Loucy (cell line): ENCODE results near the gene EZH1.

ENCODE experiments used
- CTCF ChIP-seq: fragments of 200-600 bp; sonication (generic); conservative IDR thresholded peaks from 2 replicates; pipeline ENCODE4 v1.5.1; 2014; ENCODE audit warnings: mild to moderate bottlenecking, antibody characterized with exemption, low read length
- EZH2phosphoT487 ChIP-seq: fragments of 200-600 bp; IDR thresholded peaks from 2 replicates; pipeline ENCODE4 v1.6.1; 2018; ENCODE audit warnings: antibody characterized with exemption, mild to moderate bottlenecking, moderate library complexity, borderline replicate concordance

- TF ChIP-seq CTCF, result no peak
- TF ChIP-seq EZH2phosphoT487, result no peak
Observed at GRCh38 chr17:42697108-42697811, 47.6 kb downstream of the EZH1 start.
